ENCODE results near the gene CMIP. TPM values are rescaled to one million over a fixed set of nuclear protein-coding genes. Genes with fewer than 3 reads are reported as not detected.

CMIP gene
- total RNA-seq, 4 donors from 2014 or later = 40.0 to 69.6 (median 47.0) TPM

- no peak for DNase-seq
- in situ Hi-C loops (cut with MboI; ENCODE audit: low pct_ligation_motif_present in 1 of 4, low pct_unique_long_range_greater_than_20kb in 1 of 4, low sequenced_read_pairs in 3 of 4) = no loop called here
- H3K4me1 ChIP-seq = peaks cover 0 to 37% (median 15%) of the 10 kb centered on the region in 4 donors
- peak overlapping the region; percentile 60 to 82 (median 77) for H3K27ac ChIP-seq
- WGBS, 2 donors (ENCODE audit: low coverage in 1 of 2) = 80 to 97% methylated on average over 1 to 15 of the region's 15 CpGs
- no peak overlapping the region for H3K4me3 ChIP-seq
- intact Hi-C loops (cut with DNase I; ENCODE audit: low total_unique reads) = no loop called here
- H3K36me3 ChIP-seq = peaks cover 0 to 2% (median 0%) of the 10 kb centered on the region in 4 donors
- H3K9me3 ChIP-seq = no peaks in the 10 kb centered on the region
- TF ChIP-seq POLR2AphosphoS5 (IDR thresholded peaks at IDR 0.05) (no peak), EP300 (IDR thresholded peaks at IDR 0.05; ENCODE audit: low read depth) (no peak), POLR2A (IDR thresholded peaks at IDR 0.05) (no peak), CTCF (IDR thresholded peaks at IDR 0.05) (no peak)
- H3K27me3 ChIP-seq = no peaks in the 10 kb centered on the region
These were observed 248.0 kb downstream of the CMIP start for GRCh38 chr16:81692571-81692970.

- H3K36me3 ChIP-seq = peaks cover 0 to 8% (median 0%) of the 10 kb centered on the region in 4 donors
- no peaks in the 10 kb centered on the region for H3K27me3 ChIP-seq
- DNase-seq = peak; percentile 39
- intact Hi-C loops (cut with DNase I; ENCODE audit: low total_unique reads) (no loop called here), in situ Hi-C loops (cut with MboI; ENCODE audit: low pct_ligation_motif_present in 1 of 4, low pct_unique_long_range_greater_than_20kb in 1 of 4, low sequenced_read_pairs in 3 of 4) (no loop called here)
- WGBS, 2 donors (ENCODE audit: low coverage in 1 of 2) = 73 to 87% methylated on average over 3 to 28 of the region's 28 CpGs
- TF ChIP-seq EP300 (IDR thresholded peaks at IDR 0.05; ENCODE audit: low read depth) (no peak), POLR2AphosphoS5 (IDR thresholded peaks at IDR 0.05) (peak in 2 of 3 donors; percentile 6 to 21)
- peak overlapping the region; percentile 60 to 82 (median 77) for H3K27ac ChIP-seq
- H3K4me3 ChIP-seq = no peak overlapping the region
- H3K9me3 ChIP-seq = no peaks in the 10 kb centered on the region
- peaks cover 0 to 37% (median 16%) of the 10 kb centered on the region in 4 donors for H3K4me1 ChIP-seq
These were observed 248.6 kb downstream of the CMIP start for GRCh38 chr16:81693041-81693743.

GRCh38 chr16:81693744-81694303 is 249.2 kb downstream of the CMIP start:
- intact Hi-C loops (cut with DNase I; ENCODE audit: low total_unique reads) (no loop called here), in situ Hi-C loops (cut with MboI; ENCODE audit: low pct_ligation_motif_present in 1 of 4, low pct_unique_long_range_greater_than_20kb in 1 of 4, low sequenced_read_pairs in 3 of 4) (no loop called here)
- no peak for DNase-seq

GRCh38 chr16:81694494-81695280 is 250.1 kb downstream of the CMIP start:
- in situ Hi-C loops (cut with MboI; ENCODE audit: low pct_ligation_motif_present in 1 of 4, low pct_unique_long_range_greater_than_20kb in 1 of 4, low sequenced_read_pairs in 3 of 4) = no loop called here
- peaks cover 0 to 18% (median 0%) of the 10 kb centered on the region in 4 donors for H3K36me3 ChIP-seq

More at GRCh38 chr16:81693744-81694303, 249.2 kb downstream of the CMIP start:
- Histone ChIP-seq H3K27ac (peak overlapping the region; percentile 60 to 82 (median 77)), H3K4me1 (peaks cover 0 to 37% (median 16%) of the 10 kb centered on the region in 4 donors), H3K36me3 (peaks cover 0 to 15% (median 0%) of the 10 kb centered on the region in 4 donors), H3K27me3 (no peaks in the 10 kb centered on the region), H3K4me3 (no peak overlapping the region), H3K9me3 (no peaks in the 10 kb centered on the region)
- TF ChIP-seq POLR2AphosphoS5 (IDR thresholded peaks at IDR 0.05) (no peak), EP300 (IDR thresholded peaks at IDR 0.05; ENCODE audit: low read depth) (no peak), POLR2A (IDR thresholded peaks at IDR 0.05) (no peak), CTCF (IDR thresholded peaks at IDR 0.05) (no peak)
- WGBS, 2 donors (ENCODE audit: low coverage in 1 of 2) = 72% methylated on average over 9 of the region's 9 CpGs; no CpG with 5 or more reads in 1 of the 2 donors

More at GRCh38 chr16:81694494-81695280, 250.1 kb downstream of the CMIP start:
- H3K27ac ChIP-seq = peak overlapping the region; percentile 60 to 82 (median 77)
- 59 to 80% methylated on average over 6 to 14 of the region's 14 CpGs for WGBS, 2 donors (ENCODE audit: low coverage in 1 of 2)
- no peaks in the 10 kb centered on the region for H3K9me3 ChIP-seq
- H3K27me3 ChIP-seq = no peaks in the 10 kb centered on the region
- intact Hi-C loops (cut with DNase I; ENCODE audit: low total_unique reads) = no loop called here
- H3K4me3 ChIP-seq = no peak overlapping the region
- no peak for TF ChIP-seq EP300 (IDR thresholded peaks at IDR 0.05; ENCODE audit: low read depth)
- no peak for TF ChIP-seq POLR2A (IDR thresholded peaks at IDR 0.05)
- TF ChIP-seq POLR2AphosphoS5 (IDR thresholded peaks at IDR 0.05) = no peak
- no peak for TF ChIP-seq CTCF (IDR thresholded peaks at IDR 0.05)
- H3K4me1 ChIP-seq = peaks cover 0 to 37% (median 16%) of the 10 kb centered on the region in 4 donors
- no peak for DNase-seq

All from transverse colon (tissue), 4 donors.